Panc1 (cell line): ENCODE data around the gene ZDHHC14.

Experiments
- CTCF ChIP-seq: fragments of 450-650 bp; IDR thresholded peaks from 2 replicates; pipeline ENCODE4 v1.5.1; 2017; ENCODE audit warnings: mild to moderate bottlenecking
- POLR2AphosphoS5 ChIP-seq: IDR thresholded peaks from 2 replicates; pipeline ENCODE4 v1.6.1; 2012; ENCODE audit warnings: mild to moderate bottlenecking, low read depth, low read length, moderate library complexity
- REST ChIP-seq, 2 experiments: IDR thresholded peaks; 2 replicates each; pipeline ENCODE4 v1.6.1; 2011 to 2012; ENCODE audit warnings: low read depth in 2 of 2, control low read depth in 1 of 2, low read length in 1 of 2, mild to moderate bottlenecking in 1 of 2, moderate library complexity in 1 of 2; ENCODE audit not compliant: insufficient read depth in 1 of 2
- SIN3A ChIP-seq: IDR thresholded peaks from 2 replicates; pipeline ENCODE4 v1.6.1; 2012; ENCODE audit warnings: low read depth, mild to moderate bottlenecking, low read length, moderate library complexity, borderline replicate concordance; ENCODE audit not compliant: insufficient read depth

- TF ChIP-seq CTCF (no peak), POLR2AphosphoS5 (no peak), SIN3A (no peak), REST (IDR thresholded peaks at IDR 0.05; ENCODE audit: insufficient read depth in 1 of 2, low read depth in 2 of 2, low read length in 1 of 2) (no peak)
These were observed 52.7 kb downstream of the ZDHHC14 start for GRCh38 chr6:157433678-157434081.
